ENCODE measurements around the gene IMPA2. TPM values are rescaled to one million over a fixed set of nuclear protein-coding genes. Genes with fewer than 3 reads are reported as not detected.

Gene IMPA2
- total RNA-seq, 1 donor from 2014 or later: 41.9 TPM

DNA sequence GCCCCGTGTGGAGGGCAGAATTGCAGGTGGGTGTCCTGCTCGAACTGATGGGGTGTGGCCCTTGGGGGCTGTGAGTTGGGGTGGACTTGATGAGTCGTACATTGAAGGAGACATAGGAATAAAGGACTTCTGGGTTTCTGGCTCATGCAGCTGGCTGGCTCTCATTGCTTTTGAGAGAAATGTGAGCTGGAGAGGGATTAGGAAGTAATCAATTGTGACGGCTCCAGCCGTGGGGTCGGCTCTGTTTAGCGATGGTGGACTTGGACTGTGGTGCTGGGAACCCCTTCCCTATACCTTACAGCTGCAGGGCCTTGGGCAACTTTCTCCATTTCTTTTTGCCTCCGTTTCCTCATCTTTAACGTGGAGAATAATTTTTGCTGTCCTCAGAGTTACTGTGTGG lies 9.2 kb downstream of the IMPA2 start:
- peaks cover 60% of the 10 kb centered on the region for H3K4me1 Mint-ChIP-seq
- H3K4me1 ChIP-seq: peaks cover 29% of the 10 kb centered on the region
- no peak overlapping the region for H3K27ac Mint-ChIP-seq
- H2AFZ ChIP-seq (replicated peaks): no peak overlapping the region
- H3K36me3 Mint-ChIP-seq: peaks cover 6% of the 10 kb centered on the region
- peaks cover 6% of the 10 kb centered on the region for H3K27me3 Mint-ChIP-seq (ENCODE audit: insufficient read depth, low read depth)
- H3K9me3 ChIP-seq (ENCODE audit: low read depth): no peaks in the 10 kb centered on the region
- H3K9me3 Mint-ChIP-seq: no peaks in the 10 kb centered on the region
- H3K4me2 ChIP-seq: peak overlapping the region; percentile 3
- no peak overlapping the region for H3K27ac ChIP-seq
- TF ChIP-seq, protein P1, sequence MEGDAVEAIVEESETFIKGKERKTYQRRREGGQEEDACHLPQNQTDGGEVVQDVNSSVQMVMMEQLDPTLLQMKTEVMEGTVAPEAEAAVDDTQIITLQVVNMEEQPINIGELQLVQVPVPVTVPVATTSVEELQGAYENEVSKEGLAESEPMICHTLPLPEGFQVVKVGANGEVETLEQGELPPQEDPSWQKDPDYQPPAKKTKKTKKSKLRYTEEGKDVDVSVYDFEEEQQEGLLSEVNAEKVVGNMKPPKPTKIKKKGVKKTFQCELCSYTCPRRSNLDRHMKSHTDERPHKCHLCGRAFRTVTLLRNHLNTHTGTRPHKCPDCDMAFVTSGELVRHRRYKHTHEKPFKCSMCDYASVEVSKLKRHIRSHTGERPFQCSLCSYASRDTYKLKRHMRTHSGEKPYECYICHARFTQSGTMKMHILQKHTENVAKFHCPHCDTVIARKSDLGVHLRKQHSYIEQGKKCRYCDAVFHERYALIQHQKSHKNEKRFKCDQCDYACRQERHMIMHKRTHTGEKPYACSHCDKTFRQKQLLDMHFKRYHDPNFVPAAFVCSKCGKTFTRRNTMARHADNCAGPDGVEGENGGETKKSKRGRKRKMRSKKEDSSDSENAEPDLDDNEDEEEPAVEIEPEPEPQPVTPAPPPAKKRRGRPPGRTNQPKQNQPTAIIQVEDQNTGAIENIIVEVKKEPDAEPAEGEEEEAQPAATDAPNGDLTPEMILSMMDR (IDR thresholded peaks at IDR 0.05): no peak
- TF ChIP-seq EZH2phosphoT487 (IDR thresholded peaks at IDR 0.05) (no peak), EZH2 (IDR thresholded peaks at IDR 0.05) (no peak)
- no peaks in the 10 kb centered on the region for H3K36me3 ChIP-seq
- H3F3A ChIP-seq (ENCODE audit: low read depth): peaks cover 4% of the 10 kb centered on the region
- H3K27me3 ChIP-seq: no peaks in the 10 kb centered on the region
- H3K4me3 ChIP-seq: no peak overlapping the region
- DNase-seq (ENCODE audit: low spot score): no peak
- peaks cover 93% of the 10 kb centered on the region for H4K20me1 ChIP-seq (ENCODE audit: low read depth)
- peaks cover 79% of the 10 kb centered on the region for H3K79me2 ChIP-seq (ENCODE audit: low read depth)
- no peak overlapping the region for H3K9ac ChIP-seq
- H3K4me3 Mint-ChIP-seq: peak overlapping the region; percentile 69

DNA sequence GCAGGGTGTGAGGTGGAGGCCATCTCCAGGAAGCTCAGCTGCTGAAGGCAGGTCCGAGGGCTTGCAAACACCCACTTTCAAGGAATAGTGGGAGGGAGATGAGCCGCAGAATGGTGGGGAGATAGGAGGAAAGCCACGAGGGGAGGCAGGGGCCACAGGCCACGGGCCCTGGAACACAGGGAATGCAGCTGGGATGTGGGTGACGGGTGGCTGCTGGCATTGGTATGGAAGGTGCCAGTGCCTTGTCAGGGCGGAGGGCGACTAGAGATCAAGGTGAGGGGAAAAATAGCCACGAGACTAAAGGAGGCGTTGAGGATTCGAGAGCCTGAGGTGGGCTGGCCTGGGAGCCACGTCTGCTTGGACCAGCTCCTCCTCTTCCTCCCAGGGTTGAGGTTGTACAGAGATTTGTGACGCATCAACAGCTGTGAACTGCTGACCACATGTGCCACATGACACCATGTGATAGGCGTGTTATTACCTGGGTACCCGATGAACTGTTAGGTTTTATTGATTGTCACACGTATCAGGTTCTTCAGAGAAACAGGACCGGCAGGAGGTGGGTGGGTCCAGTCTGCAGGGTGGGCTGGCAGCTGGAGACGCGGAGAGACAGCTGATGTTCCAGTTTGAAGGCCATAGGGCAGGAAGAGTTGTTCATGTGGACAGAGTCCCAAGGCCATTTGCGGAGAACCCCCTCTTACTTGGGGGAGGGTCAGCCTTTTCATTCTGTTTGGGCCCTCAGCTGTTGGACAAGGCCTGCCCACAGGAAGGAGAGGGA lies 9.9 kb downstream of the IMPA2 start:
- H3K4me3 Mint-ChIP-seq: no peak overlapping the region
- H3K36me3 Mint-ChIP-seq: peaks cover 6% of the 10 kb centered on the region
- no peak overlapping the region for H3K27ac ChIP-seq
- no peak overlapping the region for H2AFZ ChIP-seq (replicated peaks)
- H3K4me1 ChIP-seq: peaks cover 22% of the 10 kb centered on the region
- H3K27me3 ChIP-seq: no peaks in the 10 kb centered on the region
- peaks cover 93% of the 10 kb centered on the region for H4K20me1 ChIP-seq (ENCODE audit: low read depth)
- peaks cover 4% of the 10 kb centered on the region for H3F3A ChIP-seq (ENCODE audit: low read depth)
- no peaks in the 10 kb centered on the region for H3K9me3 ChIP-seq (ENCODE audit: low read depth)
- no peaks in the 10 kb centered on the region for H3K9me3 Mint-ChIP-seq
- TF ChIP-seq EZH2 (IDR thresholded peaks at IDR 0.05) (no peak), EZH2phosphoT487 (IDR thresholded peaks at IDR 0.05) (no peak)
- TF ChIP-seq, protein P1 (IDR thresholded peaks at IDR 0.05): no peak
- no peak overlapping the region for H3K4me3 ChIP-seq
- H3K9ac ChIP-seq: no peak overlapping the region
- peaks cover 6% of the 10 kb centered on the region for H3K27me3 Mint-ChIP-seq (ENCODE audit: insufficient read depth, low read depth)
- H3K36me3 ChIP-seq: no peaks in the 10 kb centered on the region
- H3K27ac Mint-ChIP-seq: no peak overlapping the region
- no peak for DNase-seq (ENCODE audit: low spot score)
- peaks cover 79% of the 10 kb centered on the region for H3K79me2 ChIP-seq (ENCODE audit: low read depth)
- H3K4me2 ChIP-seq: no peak overlapping the region
- H3K4me1 Mint-ChIP-seq: peaks cover 64% of the 10 kb centered on the region

DNA sequence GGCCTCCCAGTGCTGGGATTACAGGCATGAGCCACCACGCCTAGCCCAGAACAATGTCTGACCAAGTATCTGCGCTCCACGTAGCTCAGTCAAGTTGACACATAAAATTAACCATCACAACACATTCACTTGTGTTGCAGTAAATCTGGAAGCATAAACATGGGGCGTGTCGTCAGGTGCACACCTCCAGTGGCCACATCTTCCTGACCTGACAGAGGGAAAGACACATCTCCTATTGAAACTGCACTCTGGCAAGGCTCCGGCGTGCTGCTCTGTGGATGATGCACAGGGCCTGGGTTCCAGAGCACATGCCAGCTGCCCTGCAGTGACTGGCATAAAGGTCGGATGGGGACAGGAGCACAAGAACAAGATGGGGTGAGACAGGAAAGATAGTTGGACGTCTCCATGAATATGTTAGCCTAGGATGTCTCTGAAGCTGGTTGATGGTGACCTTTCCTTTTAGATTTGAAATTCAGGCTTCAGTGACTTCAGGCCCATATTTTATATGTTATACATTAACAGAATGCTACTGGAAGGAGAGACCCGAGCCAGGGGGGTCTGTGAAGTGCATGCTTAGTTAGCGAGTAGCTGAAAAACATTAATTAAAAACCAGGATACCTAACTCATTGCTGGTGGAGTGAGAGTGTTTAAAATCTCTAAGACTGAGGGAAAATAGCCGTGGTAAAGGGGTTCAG lies 10.9 kb downstream of the IMPA2 start:
- H3K4me2 ChIP-seq: no peak overlapping the region
- peaks cover 4% of the 10 kb centered on the region for H3F3A ChIP-seq (ENCODE audit: low read depth)
- peaks cover 56% of the 10 kb centered on the region for H3K4me1 Mint-ChIP-seq
- H2AFZ ChIP-seq (replicated peaks): no peak overlapping the region
- H3K27me3 Mint-ChIP-seq (ENCODE audit: insufficient read depth, low read depth): peaks cover 5% of the 10 kb centered on the region
- H3K4me3 Mint-ChIP-seq: no peak overlapping the region
- H4K20me1 ChIP-seq (ENCODE audit: low read depth): peaks cover 88% of the 10 kb centered on the region
- DNase-seq (ENCODE audit: low spot score): no peak
- H3K9ac ChIP-seq: no peak overlapping the region
- peaks cover 79% of the 10 kb centered on the region for H3K79me2 ChIP-seq (ENCODE audit: low read depth)
- H3K9me3 Mint-ChIP-seq: no peaks in the 10 kb centered on the region
- no peak overlapping the region for H3K27ac Mint-ChIP-seq
- no peak overlapping the region for H3K27ac ChIP-seq
- no peaks in the 10 kb centered on the region for H3K9me3 ChIP-seq (ENCODE audit: low read depth)
- H3K36me3 ChIP-seq: no peaks in the 10 kb centered on the region
- no peak overlapping the region for H3K4me3 ChIP-seq
- no peak for TF ChIP-seq EZH2phosphoT487 (IDR thresholded peaks at IDR 0.05)
- TF ChIP-seq EZH2 (IDR thresholded peaks at IDR 0.05): no peak
- TF ChIP-seq, protein P1 (IDR thresholded peaks at IDR 0.05): no peak
- peaks cover 21% of the 10 kb centered on the region for H3K4me1 ChIP-seq
- H3K27me3 ChIP-seq: no peaks in the 10 kb centered on the region
- peaks cover 6% of the 10 kb centered on the region for H3K36me3 Mint-ChIP-seq

Measured in neural progenitor cell (in vitro differentiated cells).